OCI-LY7 (cell line): ENCODE data around the gene UPB1. TPM values are rescaled to one million over a fixed set of nuclear protein-coding genes. Genes with fewer than 3 reads are reported as not detected.
"Not testable (repeated sequence)": the region's sequence is repeated elsewhere in the genome, so short reads cannot be mapped to it uniquely, and the experiment has no call there.

Experiments
- BruUV-seq: library from RNA; stranded (reverse); fragments of 400-500 nt; replicated peaks from 2 replicates; lab custom pipeline; 2021; lab: Mats Ljungman, UMichigan
- CTCF ChIA-PET: fragments of 300-600 bp; sonication (Branson Sonifier 250); formaldehyde crosslinking; loops from one replicate; lab custom pipeline; 2022; ENCODE audit warnings: antibody characterized with exemption; ENCODE audit not compliant: unreplicated experiment; lab: Charles Lee
- POLR2A ChIA-PET: fragments of 300-600 bp; sonication (Branson Sonifier 250); formaldehyde crosslinking; loops from one replicate; lab custom pipeline; 2022; ENCODE audit warnings: antibody characterized with exemption; lab: Charles Lee
- DNase-seq: peaks from one replicate; pipeline ENCODE4 v3.0.0-alpha.2; 2015; ENCODE audit warnings: low spot score
- H2AFZ ChIP-seq: fragments of 200-600 bp; sonication (generic), shearing (Covaris generic); 2 replicates; pipeline ENCODE4 v1.6.1; 2014; ENCODE audit warnings: mild to moderate bottlenecking, antibody characterized with exemption, low read length, moderate library complexity
- H3K27ac ChIP-seq: fragments of 200-600 bp; sonication (generic); 2 replicates; pipeline ENCODE4 v1.5.1; 2014; ENCODE audit warnings: mixed run types, low read depth, mild to moderate bottlenecking, moderate library complexity, low read length, inconsistent platforms; ENCODE audit not compliant: poor library complexity, severe bottlenecking
- H3K36me3 ChIP-seq: fragments of 200-600 bp; sonication (generic); 2 replicates; pipeline ENCODE4 v1.6.1; 2014; ENCODE audit warnings: mild to moderate bottlenecking, antibody characterized with exemption, low read length, moderate library complexity, mixed read lengths; ENCODE audit not compliant: insufficient read depth
- H3K4me1 ChIP-seq: fragments of 200-600 bp; sonication (generic); 2 replicates; pipeline ENCODE4 v1.5.1; 2014; ENCODE audit warnings: mild to moderate bottlenecking, low read length; ENCODE audit not compliant: insufficient read depth, poor library complexity, severe bottlenecking
- H3K4me2 ChIP-seq: fragments of 200-600 bp; sonication (generic); 2 replicates; pipeline ENCODE4 v1.6.1; 2014; ENCODE audit warnings: mild to moderate bottlenecking, low read length
- H3K4me3 ChIP-seq: fragments of 200-600 bp; sonication (generic); 2 replicates; pipeline ENCODE4 v1.5.1; 2014; ENCODE audit warnings: mild to moderate bottlenecking, low read depth, low read length; ENCODE audit not compliant: poor library complexity, severe bottlenecking
- H3K79me2 ChIP-seq: fragments of 200-600 bp; sonication (generic); 2 replicates; pipeline ENCODE4 v1.6.1; 2016; ENCODE audit warnings: low read depth, mild to moderate bottlenecking, low read length, moderate library complexity, mixed read lengths; ENCODE audit not compliant: insufficient read depth
- H3K9me2 ChIP-seq: fragments of 200-600 bp; sonication (generic); 2 replicates; pipeline ENCODE4 v1.6.1; 2016; ENCODE audit warnings: mild to moderate bottlenecking, low read length, mixed read lengths; ENCODE audit not compliant: insufficient read depth
- H3K9me3 ChIP-seq: fragments of 200-600 bp; sonication (generic); 2 replicates; pipeline ENCODE4 v1.6.1; 2014; ENCODE audit warnings: mild to moderate bottlenecking, mixed run types, low read length, mixed read lengths
- H4K20me1 ChIP-seq: fragments of 200-600 bp; sonication (generic); 2 replicates; pipeline ENCODE4 v1.6.1; 2014; ENCODE audit warnings: mild to moderate bottlenecking, antibody characterized with exemption, low read length, moderate library complexity, mixed read lengths; ENCODE audit not compliant: insufficient read depth
- CTCF ChIP-seq: fragments of 200-600 bp; sonication (generic); conservative IDR thresholded peaks from 2 replicates; pipeline ENCODE4 v1.5.1; 2014; ENCODE audit warnings: mild to moderate bottlenecking, antibody characterized with exemption, low read length, moderate library complexity, mixed read lengths
- EZH2phosphoT487 ChIP-seq: fragments of 200-600 bp; sonication (generic); IDR thresholded peaks from 2 replicates; pipeline ENCODE4 v1.6.1; 2018; ENCODE audit warnings: low read depth, borderline replicate concordance, mild to moderate bottlenecking, mixed run types, antibody characterized with exemption, low read length, moderate library complexity, mixed read lengths
- intact Hi-C: fragments of 100-400 bp; cut with micrococcal nuclease; formaldehyde crosslinking; loops from one replicate; pipeline ENCODE4 v1.10.0; 2022; ENCODE audit not compliant: unreplicated experiment
- total RNA-seq, 2 experiments: library from RNA; depleted of rRNA in 1 of 2; stranded (reverse); fragments of >200 nt in 1 of 2; shearing (Covaris generic) in 1 of 2; gene quantifications; 2 replicates each; pipeline ENCODE4 v1.2.3, GENCODE V29; 2014 to 2022

Gene UPB1
- total RNA-seq, 2 experiments from 2014 or later: 0.69 to 0.70 TPM

GRCh38 chr22:24525416-24526037 lies 30.4 kb downstream of the UPB1 start:
- H3K9me3 ChIP-seq: no peaks in the 10 kb centered on the region
- H3K79me2 ChIP-seq: no peaks in the 10 kb centered on the region
- H3K4me1 ChIP-seq: peaks cover 22% of the 10 kb centered on the region
- H4K20me1 ChIP-seq: no peaks in the 10 kb centered on the region
- H3K4me3 ChIP-seq: no peak overlapping the region
- DNase-seq: peak; percentile 88
- no TSS peak for BruUV-seq
- H2AFZ ChIP-seq: peak overlapping the region; percentile 48; the same call in 1 of the 2 replicates
- POLR2A ChIA-PET: interaction anchor here (0.5 kb wide), 1 partner anchor 29 kb away, joined by 3 read pairs; no protein-coding TSS in a partner anchor
- no peaks in the 10 kb centered on the region for H3K36me3 ChIP-seq
- TF ChIP-seq CTCF (peak; percentile 96), EZH2phosphoT487 (no peak)
- intact Hi-C loops: loop anchor here (1.0 to 2.0 kb wide), 2 partner anchors 104 to 201 kb away; no protein-coding TSS in a partner anchor
- CTCF ChIA-PET: interaction anchor here (0.5 to 1.0 kb wide), 3 partner anchors 105 to 515 kb away, joined by 3 to 4 read pairs (median 3); no protein-coding TSS in a partner anchor
- H3K4me2 ChIP-seq: peak overlapping the region; percentile 37; the same call in 1 of the 2 replicates
- H3K27ac ChIP-seq: no peak overlapping the region
- no peaks in the 10 kb centered on the region for H3K9me2 ChIP-seq

GRCh38 chr22:24526191-24526590 lies 31.1 kb downstream of the UPB1 start:
- H3K79me2 ChIP-seq: no peaks in the 10 kb centered on the region
- peaks cover 22% of the 10 kb centered on the region for H3K4me1 ChIP-seq
- BruUV-seq: no TSS peak
- H2AFZ ChIP-seq: no peak overlapping the region
- no peak overlapping the region for H3K4me3 ChIP-seq
- no peak overlapping the region for H3K4me2 ChIP-seq
- intact Hi-C loops: no loop called here
- H3K9me3 ChIP-seq: no peaks in the 10 kb centered on the region
- no peak overlapping the region for H3K27ac ChIP-seq
- no peaks in the 10 kb centered on the region for H3K9me2 ChIP-seq
- ChIA-PET CTCF (interaction anchor here (0.5 to 1.0 kb wide), 3 partner anchors 106 to 516 kb away, joined by 3 to 4 read pairs (median 3); no protein-coding TSS in a partner anchor), POLR2A (interaction anchor here (0.5 kb wide), 1 partner anchor 12 kb away, joined by 5 read pairs; no protein-coding TSS in a partner anchor)
- no peaks in the 10 kb centered on the region for H3K36me3 ChIP-seq
- no peaks in the 10 kb centered on the region for H4K20me1 ChIP-seq
- DNase-seq: no peak
- TF ChIP-seq CTCF: no peak
- no peak for TF ChIP-seq EZH2phosphoT487

GRCh38 chr22:24529898-24530297 lies 34.8 kb downstream of the UPB1 start:
- TF ChIP-seq CTCF: no peak
- TF ChIP-seq EZH2phosphoT487: no peak
- no peak for DNase-seq
- Histone ChIP-seq H3K4me3 (no peak overlapping the region), H3K79me2 (no peaks in the 10 kb centered on the region), H3K4me2 (no peak overlapping the region), H3K9me3 (no peaks in the 10 kb centered on the region), H3K27ac (no peak overlapping the region), H3K36me3 (no peaks in the 10 kb centered on the region), H3K4me1 (peaks cover 9% of the 10 kb centered on the region), H4K20me1 (no peaks in the 10 kb centered on the region), H2AFZ (no peak overlapping the region), H3K9me2 (no peaks in the 10 kb centered on the region)
- BruUV-seq: no TSS peak
- ChIA-PET CTCF (no interaction called here), POLR2A (no interaction called here)
- intact Hi-C loops: no loop called here

- H2AFZ ChIP-seq, H3K4me3 ChIP-seq, DNase-seq, intact Hi-C loops, H3K4me1 ChIP-seq, H3K36me3 ChIP-seq, H3K79me2 ChIP-seq, H3K9me2 ChIP-seq, H3K4me2 ChIP-seq, H3K9me3 ChIP-seq, H3K27ac ChIP-seq, BruUV-seq, H4K20me1 ChIP-seq: not testable (repeated sequence)
- CTCF ChIA-PET: interaction anchor here (0.6 kb wide), 1 partner anchor 324 kb away, joined by 3 read pairs; no protein-coding TSS in a partner anchor
- POLR2A ChIA-PET: interaction anchor here (0.6 to 0.9 kb wide), 2 partner anchors 14 to 73 kb away, joined by 3 to 4 read pairs; no protein-coding TSS in a partner anchor
Measured at GRCh38 chr22:24530968-24531367, 35.8 kb downstream of the UPB1 start.
